ENCODE measurements around the gene CCDC152. TPM values are rescaled to one million over a fixed set of nuclear protein-coding genes. Genes with fewer than 3 reads are reported as not detected.

CCDC152 gene
- total and polyA plus RNA-seq, 2 of the 13 experiments (the other 11 are each of a cell fraction or from before 2014, with no cell fraction given): 0.20 to 0.36 TPM

DNA sequence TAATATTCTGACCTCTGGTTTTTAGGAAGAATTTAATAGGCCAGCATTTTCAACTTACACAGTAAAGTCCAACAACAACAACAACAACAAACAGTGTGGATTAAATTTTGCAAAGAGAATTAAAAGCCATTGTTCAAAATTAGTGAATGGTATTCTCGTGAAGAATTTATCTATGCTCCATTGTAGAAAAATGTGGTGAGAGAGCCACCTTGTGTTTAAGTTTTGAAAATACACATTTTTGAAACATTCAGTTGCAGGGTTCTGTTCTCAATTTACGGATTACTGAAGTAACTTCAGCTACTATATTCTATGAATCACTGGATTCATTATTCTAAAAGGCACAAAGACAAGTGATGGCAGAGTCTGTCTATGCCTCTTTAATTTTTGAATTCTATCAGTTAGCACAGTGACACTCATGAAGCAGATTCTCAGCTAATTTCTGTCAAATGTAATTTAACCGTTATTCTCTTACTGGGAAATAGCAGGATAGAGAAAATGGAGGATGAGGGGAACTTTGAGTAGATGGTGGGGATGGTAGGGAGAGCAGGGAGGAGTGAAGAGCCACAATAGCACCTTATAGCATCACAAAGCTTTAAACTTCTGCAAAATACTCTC lies 11.0 kb downstream of the CCDC152 start (continued):
- TF ChIP-seq ZNF496 (CRISPR knock-in tag; IDR thresholded peaks at IDR 0.05; ENCODE audit: insufficient replicate concordance) (no peak), ELF3 (CRISPR knock-in tag; IDR thresholded peaks at IDR 0.05) (no peak), MED8 (CRISPR knock-in tag; IDR thresholded peaks at IDR 0.05; ENCODE audit: insufficient replicate concordance) (no peak), DR1 (CRISPR knock-in tag; IDR thresholded peaks at IDR 0.05) (no peak), ZNF234 (CRISPR knock-in tag; conservative IDR thresholded peaks at IDR 0.05) (no peak), SMC3 (IDR thresholded peaks at IDR 0.05; ENCODE audit: low read length) (peak; percentile 62), ZNF343 (CRISPR knock-in tag; IDR thresholded peaks at IDR 0.05) (no peak), ZNF709 (CRISPR knock-in tag; IDR thresholded peaks at IDR 0.05) (no peak), CEBPB (IDR thresholded peaks at IDR 0.05; ENCODE audit: borderline replicate concordance, low read depth, low read length) (no peak), RAD21 (CRISPR knock-in tag; IDR thresholded peaks at IDR 0.05) (peak; percentile 29; the same call in 1 of the 2 replicates)
- TF ChIP-seq, protein P1, sequence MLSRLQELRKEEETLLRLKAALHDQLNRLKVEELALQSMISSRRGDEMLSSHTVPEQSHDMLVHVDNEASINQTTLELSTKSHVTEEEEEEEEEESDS (CRISPR knock-in tag; IDR thresholded peaks at IDR 0.05; ENCODE audit: borderline replicate concordance): no peak
- TF ChIP-seq, protein P2, sequence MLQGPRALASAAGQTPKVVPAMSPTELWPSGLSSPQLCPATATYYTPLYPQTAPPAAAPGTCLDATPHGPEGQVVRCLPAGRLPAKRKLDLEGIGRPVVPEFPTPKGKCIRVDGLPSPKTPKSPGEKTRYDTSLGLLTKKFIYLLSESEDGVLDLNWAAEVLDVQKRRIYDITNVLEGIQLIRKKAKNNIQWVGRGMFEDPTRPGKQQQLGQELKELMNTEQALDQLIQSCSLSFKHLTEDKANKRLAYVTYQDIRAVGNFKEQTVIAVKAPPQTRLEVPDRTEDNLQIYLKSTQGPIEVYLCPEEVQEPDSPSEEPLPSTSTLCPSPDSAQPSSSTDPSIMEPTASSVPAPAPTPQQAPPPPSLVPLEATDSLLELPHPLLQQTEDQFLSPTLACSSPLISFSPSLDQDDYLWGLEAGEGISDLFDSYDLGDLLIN (CRISPR knock-in tag; IDR thresholded peaks at IDR 0.05; ENCODE audit: borderline replicate concordance): no peak
- TF ChIP-seq, protein P3, sequence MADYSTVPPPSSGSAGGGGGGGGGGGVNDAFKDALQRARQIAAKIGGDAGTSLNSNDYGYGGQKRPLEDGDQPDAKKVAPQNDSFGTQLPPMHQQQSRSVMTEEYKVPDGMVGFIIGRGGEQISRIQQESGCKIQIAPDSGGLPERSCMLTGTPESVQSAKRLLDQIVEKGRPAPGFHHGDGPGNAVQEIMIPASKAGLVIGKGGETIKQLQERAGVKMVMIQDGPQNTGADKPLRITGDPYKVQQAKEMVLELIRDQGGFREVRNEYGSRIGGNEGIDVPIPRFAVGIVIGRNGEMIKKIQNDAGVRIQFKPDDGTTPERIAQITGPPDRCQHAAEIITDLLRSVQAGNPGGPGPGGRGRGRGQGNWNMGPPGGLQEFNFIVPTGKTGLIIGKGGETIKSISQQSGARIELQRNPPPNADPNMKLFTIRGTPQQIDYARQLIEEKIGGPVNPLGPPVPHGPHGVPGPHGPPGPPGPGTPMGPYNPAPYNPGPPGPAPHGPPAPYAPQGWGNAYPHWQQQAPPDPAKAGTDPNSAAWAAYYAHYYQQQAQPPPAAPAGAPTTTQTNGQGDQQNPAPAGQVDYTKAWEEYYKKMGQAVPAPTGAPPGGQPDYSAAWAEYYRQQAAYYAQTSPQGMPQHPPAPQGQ (CRISPR knock-in tag; IDR thresholded peaks at IDR 0.05; ENCODE audit: borderline replicate concordance): no peak
- TF ChIP-seq, protein P4, sequence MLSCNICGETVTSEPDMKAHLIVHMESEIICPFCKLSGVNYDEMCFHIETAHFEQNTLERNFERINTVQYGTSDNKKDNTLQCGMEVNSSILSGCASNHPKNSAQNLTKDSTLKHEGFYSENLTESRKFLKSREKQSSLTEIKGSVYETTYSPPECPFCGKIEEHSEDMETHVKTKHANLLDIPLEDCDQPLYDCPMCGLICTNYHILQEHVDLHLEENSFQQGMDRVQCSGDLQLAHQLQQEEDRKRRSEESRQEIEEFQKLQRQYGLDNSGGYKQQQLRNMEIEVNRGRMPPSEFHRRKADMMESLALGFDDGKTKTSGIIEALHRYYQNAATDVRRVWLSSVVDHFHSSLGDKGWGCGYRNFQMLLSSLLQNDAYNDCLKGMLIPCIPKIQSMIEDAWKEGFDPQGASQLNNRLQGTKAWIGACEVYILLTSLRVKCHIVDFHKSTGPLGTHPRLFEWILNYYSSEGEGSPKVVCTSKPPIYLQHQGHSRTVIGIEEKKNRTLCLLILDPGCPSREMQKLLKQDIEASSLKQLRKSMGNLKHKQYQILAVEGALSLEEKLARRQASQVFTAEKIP (CRISPR knock-in tag; IDR thresholded peaks at IDR 0.05; ENCODE audit: borderline replicate concordance): no peak
- TF ChIP-seq, protein P5, sequence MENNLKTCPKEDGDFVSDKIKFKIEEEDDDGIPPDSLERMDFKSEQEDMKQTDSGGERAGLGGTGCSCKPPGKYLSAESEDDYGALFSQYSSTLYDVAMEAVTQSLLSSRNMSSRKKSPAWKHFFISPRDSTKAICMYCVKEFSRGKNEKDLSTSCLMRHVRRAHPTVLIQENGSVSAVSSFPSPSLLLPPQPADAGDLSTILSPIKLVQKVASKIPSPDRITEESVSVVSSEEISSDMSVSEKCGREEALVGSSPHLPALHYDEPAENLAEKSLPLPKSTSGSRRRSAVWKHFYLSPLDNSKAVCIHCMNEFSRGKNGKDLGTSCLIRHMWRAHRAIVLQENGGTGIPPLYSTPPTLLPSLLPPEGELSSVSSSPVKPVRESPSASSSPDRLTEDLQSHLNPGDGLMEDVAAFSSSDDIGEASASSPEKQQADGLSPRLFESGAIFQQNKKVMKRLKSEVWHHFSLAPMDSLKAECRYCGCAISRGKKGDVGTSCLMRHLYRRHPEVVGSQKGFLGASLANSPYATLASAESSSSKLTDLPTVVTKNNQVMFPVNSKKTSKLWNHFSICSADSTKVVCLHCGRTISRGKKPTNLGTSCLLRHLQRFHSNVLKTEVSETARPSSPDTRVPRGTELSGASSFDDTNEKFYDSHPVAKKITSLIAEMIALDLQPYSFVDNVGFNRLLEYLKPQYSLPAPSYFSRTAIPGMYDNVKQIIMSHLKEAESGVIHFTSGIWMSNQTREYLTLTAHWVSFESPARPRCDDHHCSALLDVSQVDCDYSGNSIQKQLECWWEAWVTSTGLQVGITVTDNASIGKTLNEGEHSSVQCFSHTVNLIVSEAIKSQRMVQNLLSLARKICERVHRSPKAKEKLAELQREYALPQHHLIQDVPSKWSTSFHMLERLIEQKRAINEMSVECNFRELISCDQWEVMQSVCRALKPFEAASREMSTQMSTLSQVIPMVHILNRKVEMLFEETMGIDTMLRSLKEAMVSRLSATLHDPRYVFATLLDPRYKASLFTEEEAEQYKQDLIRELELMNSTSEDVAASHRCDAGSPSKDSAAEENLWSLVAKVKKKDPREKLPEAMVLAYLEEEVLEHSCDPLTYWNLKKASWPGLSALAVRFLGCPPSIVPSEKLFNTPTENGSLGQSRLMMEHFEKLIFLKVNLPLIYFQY (CRISPR knock-in tag; IDR thresholded peaks at IDR 0.05; ENCODE audit: borderline replicate concordance): no peak
- TF ChIP-seq, protein P6, sequence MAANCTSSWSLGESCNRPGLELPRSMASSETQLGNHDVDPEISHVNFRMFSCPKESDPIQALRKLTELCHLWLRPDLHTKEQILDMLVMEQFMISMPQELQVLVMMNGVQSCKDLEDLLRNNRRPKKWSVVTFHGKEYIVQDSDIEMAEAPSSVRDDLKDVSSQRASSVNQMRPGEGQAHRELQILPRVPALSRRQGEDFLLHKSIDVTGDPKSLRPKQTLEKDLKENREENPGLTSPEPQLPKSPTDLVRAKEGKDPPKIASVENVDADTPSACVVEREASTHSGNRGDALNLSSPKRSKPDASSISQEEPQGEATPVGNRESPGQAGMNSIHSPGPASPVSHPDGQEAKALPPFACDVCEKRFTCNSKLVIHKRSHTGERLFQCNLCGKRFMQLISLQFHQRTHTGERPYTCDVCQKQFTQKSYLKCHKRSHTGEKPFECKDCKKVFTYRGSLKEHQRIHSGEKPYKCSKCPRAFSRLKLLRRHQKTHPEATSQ (CRISPR knock-in tag; IDR thresholded peaks at IDR 0.05; ENCODE audit: borderline replicate concordance): no peak

Data from HepG2 (cell line).